GM23248 (cell line): Measurements from ENCODE around the gene RNU1-1.
"Not testable (repeated sequence)": the region's sequence is repeated elsewhere in the genome, so short reads cannot be mapped to it uniquely, and the experiment has no call there.

Experiments used
- EZH2 ChIP-seq: fragments of 200-600 bp; sonication (generic); IDR thresholded peaks from 2 replicates; pipeline ENCODE4 v1.6.1; 2018; ENCODE audit warnings: antibody characterized with exemption, mild to moderate bottlenecking; ENCODE audit not compliant: insufficient read depth, poor library complexity, severe bottlenecking
- EZH2phosphoT487 ChIP-seq: fragments of 200-600 bp; sonication (generic); IDR thresholded peaks from 2 replicates; pipeline ENCODE4 v1.6.1; 2018; ENCODE audit warnings: antibody characterized with exemption, moderate library complexity, mild to moderate bottlenecking, low read depth; ENCODE audit not compliant: insufficient read depth

GRCh38 chr1:16561035-16561434 is 47.0 kb upstream of the RNU1-1 start:
- not testable (repeated sequence) for TF ChIP-seq EZH2, EZH2phosphoT487
